Measurements from ENCODE around the gene FAM117A.

The FAM117A gene

DNA sequence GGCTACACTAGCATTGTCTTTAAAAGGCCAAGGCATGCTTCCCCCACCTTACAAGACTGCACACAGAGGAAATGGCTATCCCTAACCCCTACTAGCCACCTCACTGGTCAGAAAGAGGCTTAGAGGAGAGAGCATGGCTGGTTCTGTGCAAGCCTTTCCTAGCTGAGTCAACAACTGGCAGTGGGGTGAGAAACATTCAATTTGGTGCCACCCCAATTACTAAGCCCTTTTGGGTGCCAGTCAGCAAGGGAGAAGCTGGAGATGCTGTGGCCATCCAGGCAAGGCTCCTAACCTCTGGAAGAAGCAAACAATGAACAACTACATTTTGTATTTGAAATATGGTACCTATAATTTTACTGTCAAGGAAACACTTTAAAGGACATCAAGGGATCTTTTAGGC is 19.9 kb upstream of the FAM117A start:
- H3K4me3 ChIP-seq (ENCODE audit: low read length) = no peak overlapping the region
- H3K4me1 ChIP-seq (ENCODE audit: control insufficient read depth, insufficient read depth, low read length) = no peaks in the 10 kb centered on the region
- no peaks in the 10 kb centered on the region for H3K36me3 ChIP-seq (ENCODE audit: control insufficient read depth, insufficient read depth, low read length)
- H3K9me3 ChIP-seq (ENCODE audit: control insufficient read depth, insufficient read depth, low read length) = no peaks in the 10 kb centered on the region
- no peaks in the 10 kb centered on the region for H3K27me3 ChIP-seq (ENCODE audit: control insufficient read depth, insufficient read depth, low read length)
- DNase-seq (ENCODE audit: low read depth, low spot score) = no peak
- H3K27ac ChIP-seq (ENCODE audit: low read length) = no peak overlapping the region

DNA sequence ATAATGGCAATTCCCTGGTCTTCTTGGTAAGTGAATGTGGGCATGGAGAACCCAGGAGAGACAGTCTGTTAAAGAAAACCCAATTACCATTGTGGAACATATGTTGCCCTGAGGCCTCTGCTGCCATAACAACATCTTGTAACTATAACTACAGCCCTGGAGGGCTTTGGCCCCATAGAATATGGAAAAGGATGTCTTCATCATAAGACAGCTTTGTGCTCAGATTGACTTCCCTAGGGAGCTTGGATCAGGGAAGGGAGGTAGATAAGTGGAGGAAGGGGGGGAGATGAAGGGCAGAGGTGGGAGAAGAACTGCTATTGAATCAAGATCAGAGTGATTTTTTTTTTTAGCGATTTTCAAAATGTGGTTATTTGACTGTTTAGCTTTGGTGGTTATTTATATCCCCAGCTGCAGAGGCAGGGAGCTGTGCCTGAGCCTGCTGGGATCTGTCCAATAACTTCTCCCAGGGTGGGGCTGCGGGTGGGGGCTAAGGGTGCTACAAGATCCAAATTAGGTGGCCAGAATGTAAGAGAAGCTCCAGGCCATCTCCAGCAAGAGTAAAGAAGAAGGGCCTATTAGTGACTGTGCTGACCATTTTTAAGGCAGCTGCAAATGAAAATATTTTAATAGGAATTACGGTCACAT is 19.3 kb upstream of the FAM117A start:
- H3K27ac ChIP-seq (ENCODE audit: low read length) = no peak overlapping the region
- no peaks in the 10 kb centered on the region for H3K36me3 ChIP-seq (ENCODE audit: control insufficient read depth, insufficient read depth, low read length)
- no CpG with 5 or more reads among the region's 3 CpGs for WGBS (ENCODE audit: insufficient coverage, insufficient read length)
- H3K27me3 ChIP-seq (ENCODE audit: control insufficient read depth, insufficient read depth, low read length) = no peaks in the 10 kb centered on the region
- H3K4me1 ChIP-seq (ENCODE audit: control insufficient read depth, insufficient read depth, low read length) = no peaks in the 10 kb centered on the region
- H3K4me3 ChIP-seq (ENCODE audit: low read length) = no peak overlapping the region
- DNase-seq (ENCODE audit: low read depth, low spot score) = no peak
- H3K9me3 ChIP-seq (ENCODE audit: control insufficient read depth, insufficient read depth, low read length) = no peaks in the 10 kb centered on the region

DNA sequence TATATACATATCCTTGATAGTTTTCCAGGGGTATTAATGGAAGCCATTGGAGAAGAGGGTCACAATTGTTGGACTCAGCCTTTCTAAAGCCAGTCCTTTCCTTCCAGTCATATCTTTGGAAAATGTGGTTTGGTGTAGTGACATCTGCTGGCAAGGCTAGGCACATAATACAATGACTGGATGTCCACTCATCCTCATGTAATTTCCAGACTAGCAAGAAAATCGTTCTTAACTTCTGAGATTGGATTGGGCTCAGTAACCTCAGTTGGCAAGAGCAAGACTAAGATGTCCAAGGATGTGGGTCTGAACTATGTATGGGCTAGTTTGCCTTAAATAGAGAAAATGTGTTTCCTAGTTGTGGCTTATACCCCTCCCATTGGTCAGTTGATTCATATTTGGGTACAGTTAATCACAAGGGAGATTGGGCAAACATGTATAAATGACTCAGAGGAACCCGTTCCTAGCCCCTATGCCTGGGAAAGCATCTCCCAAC is 15.9 kb upstream of the FAM117A start:
- no peaks in the 10 kb centered on the region for H3K4me1 ChIP-seq (ENCODE audit: control insufficient read depth, insufficient read depth, low read length)
- WGBS (ENCODE audit: insufficient coverage, insufficient read length) = no CpG with 5 or more reads among the region's 2 CpGs
- DNase-seq (ENCODE audit: low read depth, low spot score) = no peak
- no peak overlapping the region for H3K4me3 ChIP-seq (ENCODE audit: low read length)
- no peaks in the 10 kb centered on the region for H3K9me3 ChIP-seq (ENCODE audit: control insufficient read depth, insufficient read depth, low read length)
- no peaks in the 10 kb centered on the region for H3K36me3 ChIP-seq (ENCODE audit: control insufficient read depth, insufficient read depth, low read length)
- no peak overlapping the region for H3K27ac ChIP-seq (ENCODE audit: low read length)
- H3K27me3 ChIP-seq (ENCODE audit: control insufficient read depth, insufficient read depth, low read length) = no peaks in the 10 kb centered on the region

DNA sequence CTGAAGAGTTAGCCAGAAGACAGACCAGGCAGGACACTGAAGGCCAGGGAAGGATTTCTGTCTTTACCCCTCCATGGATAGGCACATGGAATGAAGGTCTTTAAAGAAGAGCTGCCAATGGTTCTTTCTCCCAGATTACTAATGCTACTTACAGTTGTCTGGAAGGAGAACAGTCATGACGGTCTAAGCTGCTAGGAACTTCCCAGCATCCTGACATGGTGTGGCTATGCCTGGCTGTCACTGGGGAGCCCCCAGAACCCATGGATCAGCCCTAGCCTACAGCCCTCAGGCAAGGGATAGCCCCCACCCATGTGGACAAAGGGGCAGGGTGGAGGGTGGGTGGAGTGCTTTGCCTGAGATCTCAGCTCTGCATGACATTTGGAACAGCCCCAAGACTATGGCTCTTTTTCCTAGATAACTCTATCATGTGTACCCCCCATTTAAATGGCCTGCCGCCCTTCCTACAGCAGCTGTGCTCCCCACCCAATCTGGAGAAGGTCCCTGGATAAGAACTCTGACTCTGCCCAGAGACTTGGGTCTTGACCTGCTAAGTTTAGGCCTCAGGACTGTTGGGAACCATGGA is 15.3 kb upstream of the FAM117A start:
- Histone ChIP-seq H3K9me3 (ENCODE audit: control insufficient read depth, insufficient read depth, low read length) (no peaks in the 10 kb centered on the region), H3K4me3 (ENCODE audit: low read length) (no peak overlapping the region), H3K27me3 (ENCODE audit: control insufficient read depth, insufficient read depth, low read length) (no peaks in the 10 kb centered on the region), H3K4me1 (ENCODE audit: control insufficient read depth, insufficient read depth, low read length) (no peaks in the 10 kb centered on the region), H3K36me3 (ENCODE audit: control insufficient read depth, insufficient read depth, low read length) (no peaks in the 10 kb centered on the region), H3K27ac (ENCODE audit: low read length) (no peak overlapping the region)
- DNase-seq (ENCODE audit: low read depth, low spot score) = no peak
- WGBS (ENCODE audit: insufficient coverage, insufficient read length) = no CpG with 5 or more reads among the region's 2 CpGs

DNA sequence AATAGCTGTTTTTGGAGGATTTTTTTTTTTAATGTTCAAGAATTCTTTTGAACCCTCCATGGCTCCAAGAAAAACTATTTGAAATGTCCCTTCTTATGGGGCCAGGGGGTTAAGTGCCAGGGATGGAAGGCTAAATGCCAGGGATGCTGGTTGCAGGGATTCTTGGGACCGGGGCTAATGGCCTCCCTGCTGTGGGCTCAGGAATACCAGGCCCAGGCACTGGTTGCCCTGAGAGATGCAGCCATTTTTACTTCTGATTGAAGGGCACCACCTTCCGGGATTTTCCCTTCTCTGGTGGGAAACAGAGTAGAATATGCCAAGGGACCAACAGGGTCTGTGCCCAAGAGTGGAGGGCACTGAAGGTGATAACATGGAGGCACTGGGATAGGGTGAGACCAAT is 13.6 kb upstream of the FAM117A start:
- WGBS (ENCODE audit: insufficient coverage, insufficient read length) = no CpG with 5 or more reads among the region's 2 CpGs

DNA sequence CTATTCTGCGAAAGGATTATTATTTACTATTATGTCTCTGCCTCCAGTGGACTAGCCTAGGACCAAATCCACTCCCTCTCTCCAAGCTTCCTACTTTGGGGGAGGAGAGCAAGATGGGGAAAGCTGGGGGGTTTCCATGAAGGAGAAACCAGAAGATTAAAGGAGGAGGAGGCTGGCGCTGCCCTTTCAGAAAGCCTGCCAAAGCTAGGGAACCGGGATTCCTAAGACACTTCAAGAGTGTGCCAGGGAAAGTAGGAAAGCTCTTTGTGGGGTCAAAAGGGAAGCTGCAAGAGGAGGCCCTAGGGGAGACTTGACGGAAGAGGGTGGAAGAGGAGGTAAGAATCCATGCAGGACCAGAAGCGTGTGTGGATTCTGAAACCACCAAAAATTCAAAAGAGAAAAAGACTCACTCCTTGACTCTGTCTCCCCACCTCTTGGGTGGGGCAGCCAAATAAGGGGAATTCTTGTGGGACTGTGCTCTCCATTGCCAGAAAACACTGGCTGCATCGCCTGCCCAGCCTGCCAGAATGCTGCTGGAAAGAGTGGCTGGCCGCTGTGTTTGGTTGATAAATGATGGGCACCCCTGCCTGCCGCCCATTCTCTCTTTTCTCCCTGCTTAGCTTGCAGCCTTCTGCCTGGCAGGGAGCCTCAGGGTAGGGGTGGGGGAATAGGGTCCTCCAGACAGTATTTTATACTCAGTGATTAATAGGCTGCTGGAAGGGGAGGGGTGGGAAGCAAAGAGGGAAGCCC is 12.8 kb upstream of the FAM117A start:
- no peak overlapping the region for H3K27ac ChIP-seq (ENCODE audit: low read length)
- no peak for DNase-seq (ENCODE audit: low read depth, low spot score)
- WGBS (ENCODE audit: insufficient coverage, insufficient read length) = no CpG with 5 or more reads among the region's 8 CpGs

More for the DNA sequence above, 13.6 kb upstream of the FAM117A start:
- Histone ChIP-seq H3K9me3 (ENCODE audit: control insufficient read depth, insufficient read depth, low read length) (no peaks in the 10 kb centered on the region), H3K36me3 (ENCODE audit: control insufficient read depth, insufficient read depth, low read length) (no peaks in the 10 kb centered on the region), H3K27ac (ENCODE audit: low read length) (no peak overlapping the region), H3K4me3 (ENCODE audit: low read length) (no peak overlapping the region), H3K27me3 (ENCODE audit: control insufficient read depth, insufficient read depth, low read length) (no peaks in the 10 kb centered on the region), H3K4me1 (ENCODE audit: control insufficient read depth, insufficient read depth, low read length) (no peaks in the 10 kb centered on the region)
- DNase-seq (ENCODE audit: low read depth, low spot score) = no peak

DNA sequence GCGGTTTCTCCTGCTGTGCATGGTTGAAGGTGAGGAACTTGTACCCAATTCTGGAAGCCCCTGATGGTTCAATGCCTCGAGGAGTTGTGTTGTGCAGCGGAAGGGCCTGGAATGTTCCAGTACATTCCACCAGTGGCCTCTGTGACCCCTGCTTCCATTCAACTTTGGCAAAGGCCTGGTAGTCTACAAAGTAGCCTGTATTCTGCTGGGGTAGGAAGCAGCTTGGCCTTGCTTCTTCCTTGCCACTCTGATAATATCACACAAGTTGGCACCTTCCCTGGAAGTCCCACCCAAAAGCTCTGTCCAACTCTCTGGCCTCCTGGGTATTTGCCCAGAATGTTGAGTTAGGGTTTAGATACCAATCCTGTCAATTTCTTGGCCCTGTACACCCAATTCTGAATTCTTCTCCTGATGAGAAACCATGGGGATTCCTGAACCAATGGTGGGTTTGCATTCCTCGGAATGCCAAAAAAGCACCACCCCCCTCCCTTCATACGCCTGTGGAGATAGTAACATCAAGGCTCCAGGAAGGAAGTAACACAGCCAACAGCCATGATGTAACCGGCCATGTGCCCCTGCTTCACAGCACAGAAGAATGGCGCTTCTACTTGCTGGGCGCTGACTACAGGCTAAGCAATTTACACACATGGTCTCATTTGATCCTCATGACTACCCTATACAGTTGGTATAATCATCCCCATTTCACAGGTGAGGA is 11.8 kb upstream of the FAM117A start:
- Histone ChIP-seq H3K4me1 (ENCODE audit: control insufficient read depth, insufficient read depth, low read length) (no peaks in the 10 kb centered on the region), H3K4me3 (ENCODE audit: low read length) (no peak overlapping the region), H3K9me3 (ENCODE audit: control insufficient read depth, insufficient read depth, low read length) (no peaks in the 10 kb centered on the region), H3K36me3 (ENCODE audit: control insufficient read depth, insufficient read depth, low read length) (no peaks in the 10 kb centered on the region), H3K27me3 (ENCODE audit: control insufficient read depth, insufficient read depth, low read length) (no peaks in the 10 kb centered on the region), H3K27ac (ENCODE audit: low read length) (no peak overlapping the region)
- no peak for DNase-seq (ENCODE audit: low read depth, low spot score)
- no CpG with 5 or more reads among the region's 8 CpGs for WGBS (ENCODE audit: insufficient coverage, insufficient read length)

More for the DNA sequence above, 12.8 kb upstream of the FAM117A start:
- H3K27me3 ChIP-seq (ENCODE audit: control insufficient read depth, insufficient read depth, low read length) = no peaks in the 10 kb centered on the region
- H3K36me3 ChIP-seq (ENCODE audit: control insufficient read depth, insufficient read depth, low read length) = no peaks in the 10 kb centered on the region
- H3K9me3 ChIP-seq (ENCODE audit: control insufficient read depth, insufficient read depth, low read length) = no peaks in the 10 kb centered on the region
- no peak overlapping the region for H3K4me3 ChIP-seq (ENCODE audit: low read length)
- no peaks in the 10 kb centered on the region for H3K4me1 ChIP-seq (ENCODE audit: control insufficient read depth, insufficient read depth, low read length)

DNA sequence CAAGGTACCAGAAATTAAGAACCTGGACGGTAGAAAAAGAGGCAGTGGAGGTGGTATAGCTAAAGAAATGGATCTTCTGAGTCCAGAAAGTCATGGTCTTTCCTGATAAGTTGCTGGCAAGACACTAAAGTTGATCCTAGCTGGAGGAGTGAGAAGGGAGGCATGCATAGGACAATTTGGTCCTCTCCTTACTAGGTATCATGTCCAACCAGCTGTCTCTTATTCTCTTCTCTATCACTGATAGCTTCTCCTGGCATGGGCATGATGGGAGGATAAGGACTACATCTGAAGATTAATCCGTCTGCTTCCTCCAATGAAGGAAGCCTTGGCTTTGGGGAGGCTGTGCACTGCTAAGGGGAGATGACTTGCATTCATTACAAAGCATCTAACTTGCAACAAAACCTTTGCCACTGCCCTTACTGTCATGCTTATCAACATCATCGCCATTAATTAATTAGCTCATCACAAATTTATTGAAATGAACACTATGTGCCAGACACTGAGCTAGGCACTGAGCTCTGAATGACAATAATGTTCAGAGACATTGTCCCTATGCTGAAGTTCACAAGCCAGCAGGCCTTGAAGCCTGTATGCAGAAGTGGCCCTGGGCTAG is 3.1 kb upstream of the FAM117A start:
- H3K27ac ChIP-seq (ENCODE audit: low read length) = no peak overlapping the region
- H3K4me3 ChIP-seq (ENCODE audit: low read length) = no peak overlapping the region
- no peak for DNase-seq (ENCODE audit: low read depth, low spot score)
- no peaks in the 10 kb centered on the region for H3K36me3 ChIP-seq (ENCODE audit: control insufficient read depth, insufficient read depth, low read length)
- H3K4me1 ChIP-seq (ENCODE audit: control insufficient read depth, insufficient read depth, low read length) = no peaks in the 10 kb centered on the region
- H3K27me3 ChIP-seq (ENCODE audit: control insufficient read depth, insufficient read depth, low read length) = no peaks in the 10 kb centered on the region; the same call in 1 of the 2 replicates
- no CpG with 5 or more reads among the region's 3 CpGs for WGBS (ENCODE audit: insufficient coverage, insufficient read length)
- H3K9me3 ChIP-seq (ENCODE audit: control insufficient read depth, insufficient read depth, low read length) = no peaks in the 10 kb centered on the region

DNA sequence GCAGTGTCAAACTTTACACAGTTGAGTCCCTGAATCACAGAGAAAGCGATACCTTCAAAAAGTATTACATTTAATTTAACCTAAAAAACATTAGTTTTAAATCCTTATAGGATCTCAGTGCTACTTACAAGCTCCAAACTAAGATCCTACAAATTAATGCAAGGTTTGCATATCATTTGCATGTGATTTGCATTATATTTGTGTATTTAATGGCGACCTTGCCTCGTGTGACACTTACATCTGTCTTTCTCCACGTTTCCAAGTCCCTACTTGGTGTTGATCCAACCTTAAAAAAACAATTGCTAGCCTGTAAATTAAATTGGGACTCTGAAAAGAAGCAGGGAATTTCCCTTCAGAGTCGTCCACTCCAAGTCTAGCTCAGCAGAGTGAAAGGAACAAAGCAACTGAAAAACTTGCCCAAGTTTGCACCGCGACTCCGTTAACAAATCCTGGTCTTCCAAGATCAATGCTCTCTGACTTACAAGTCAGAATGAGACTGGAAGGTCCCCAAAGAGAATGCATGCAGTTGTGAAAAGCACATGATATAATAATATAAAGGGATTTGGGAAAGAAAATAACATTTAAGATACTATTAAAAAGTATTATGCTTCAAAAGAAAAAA is 739 bp upstream of the FAM117A start:
- WGBS (ENCODE audit: insufficient coverage, insufficient read length) = no CpG with 5 or more reads among the region's 8 CpGs

More for the DNA sequence above, 739 bp upstream of the FAM117A start:
- Histone ChIP-seq H3K4me1 (ENCODE audit: control insufficient read depth, insufficient read depth, low read length) (no peaks in the 10 kb centered on the region), H3K4me3 (ENCODE audit: low read length) (no peak overlapping the region), H3K27ac (ENCODE audit: low read length) (no peak overlapping the region), H3K36me3 (ENCODE audit: control insufficient read depth, insufficient read depth, low read length) (no peaks in the 10 kb centered on the region), H3K27me3 (ENCODE audit: control insufficient read depth, insufficient read depth, low read length) (no peaks in the 10 kb centered on the region; the same call in 1 of the 2 replicates), H3K9me3 (ENCODE audit: control insufficient read depth, insufficient read depth, low read length) (no peaks in the 10 kb centered on the region)
- DNase-seq (ENCODE audit: low read depth, low spot score) = no peak

Data from iPS DF 6.9 (cell line).